ENCODE data around the gene SORL1.

Gene SORL1

GRCh38 chr11:121508449-121508848, 56.3 kb downstream of the SORL1 start:
- DNase-seq, result no peak

- no peak for DNase-seq
Measured at GRCh38 chr11:121510438-121510837, 58.3 kb downstream of the SORL1 start.

GRCh38 chr11:121512468-121513465, 60.7 kb downstream of the SORL1 start:
- no peak for DNase-seq

GRCh38 chr11:121513807-121514206, 61.7 kb downstream of the SORL1 start:
- no peak for DNase-seq

DNA sequence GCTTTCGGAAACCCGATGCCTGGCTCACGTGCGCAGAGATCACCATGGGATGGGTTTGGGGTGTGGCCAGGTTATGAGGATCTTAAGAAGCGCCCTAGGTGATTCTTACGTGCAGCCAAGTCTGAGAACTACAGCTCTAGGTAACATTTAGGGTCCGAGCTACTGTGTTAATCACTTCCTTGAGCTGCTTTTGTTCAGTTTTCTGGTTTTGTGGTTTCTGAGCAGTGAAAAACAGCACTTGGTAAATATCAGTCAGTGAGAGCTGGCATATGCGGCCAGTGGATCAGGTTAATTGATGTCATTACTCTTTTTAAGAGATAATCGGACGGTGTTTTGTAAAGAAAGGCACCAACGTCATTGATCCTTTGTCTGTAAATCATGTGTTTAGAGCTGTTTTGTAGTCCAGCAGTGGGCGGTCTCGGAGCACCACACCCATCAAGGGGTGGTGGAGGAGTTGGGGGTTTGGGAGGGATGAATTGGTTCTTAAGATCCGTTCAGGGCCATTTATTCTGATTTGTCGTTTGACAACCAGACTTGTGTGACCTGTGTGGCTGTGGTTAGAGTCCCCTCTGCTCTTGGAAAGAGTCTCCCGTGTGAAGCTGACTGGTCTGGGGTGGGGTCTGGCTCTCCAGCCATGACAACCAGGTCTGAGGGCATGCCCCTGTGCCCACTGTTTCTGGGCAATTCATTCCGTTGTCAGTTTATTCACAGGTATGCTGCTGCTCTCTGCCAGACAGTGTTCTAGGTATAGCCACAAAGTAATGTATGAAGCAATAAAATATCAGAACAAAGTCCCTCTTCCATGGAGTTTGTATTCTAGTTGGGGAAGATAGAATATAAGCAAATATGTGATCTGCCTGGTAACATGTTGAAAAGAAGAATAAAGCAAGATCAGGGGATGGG, 62.6 kb downstream of the SORL1 start:
- no peak for DNase-seq

GRCh38 chr11:121515335-121515671, 63.2 kb downstream of the SORL1 start:
- DNase-seq, result no peak

DNA sequence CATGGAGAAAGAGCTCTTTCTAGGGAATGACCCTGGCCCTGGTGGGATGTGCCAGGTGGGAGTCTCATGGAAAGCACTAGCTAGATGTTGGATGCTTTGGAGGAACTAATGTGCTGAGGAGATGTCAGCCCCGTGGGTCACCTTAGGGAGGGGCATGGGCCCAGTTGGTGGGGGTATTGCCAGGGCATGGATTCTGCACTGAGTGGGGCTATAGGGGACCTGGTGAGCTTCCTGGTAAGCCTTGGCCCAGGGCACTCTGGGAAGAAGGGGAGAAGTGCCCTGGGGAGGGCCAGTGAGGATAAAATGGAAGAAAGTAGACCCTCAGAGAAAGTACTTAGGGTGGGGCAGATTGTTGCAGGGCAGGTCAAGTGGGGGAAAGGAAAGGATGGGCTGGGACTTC, 65.9 kb downstream of the SORL1 start:
- no peak for DNase-seq

DNA sequence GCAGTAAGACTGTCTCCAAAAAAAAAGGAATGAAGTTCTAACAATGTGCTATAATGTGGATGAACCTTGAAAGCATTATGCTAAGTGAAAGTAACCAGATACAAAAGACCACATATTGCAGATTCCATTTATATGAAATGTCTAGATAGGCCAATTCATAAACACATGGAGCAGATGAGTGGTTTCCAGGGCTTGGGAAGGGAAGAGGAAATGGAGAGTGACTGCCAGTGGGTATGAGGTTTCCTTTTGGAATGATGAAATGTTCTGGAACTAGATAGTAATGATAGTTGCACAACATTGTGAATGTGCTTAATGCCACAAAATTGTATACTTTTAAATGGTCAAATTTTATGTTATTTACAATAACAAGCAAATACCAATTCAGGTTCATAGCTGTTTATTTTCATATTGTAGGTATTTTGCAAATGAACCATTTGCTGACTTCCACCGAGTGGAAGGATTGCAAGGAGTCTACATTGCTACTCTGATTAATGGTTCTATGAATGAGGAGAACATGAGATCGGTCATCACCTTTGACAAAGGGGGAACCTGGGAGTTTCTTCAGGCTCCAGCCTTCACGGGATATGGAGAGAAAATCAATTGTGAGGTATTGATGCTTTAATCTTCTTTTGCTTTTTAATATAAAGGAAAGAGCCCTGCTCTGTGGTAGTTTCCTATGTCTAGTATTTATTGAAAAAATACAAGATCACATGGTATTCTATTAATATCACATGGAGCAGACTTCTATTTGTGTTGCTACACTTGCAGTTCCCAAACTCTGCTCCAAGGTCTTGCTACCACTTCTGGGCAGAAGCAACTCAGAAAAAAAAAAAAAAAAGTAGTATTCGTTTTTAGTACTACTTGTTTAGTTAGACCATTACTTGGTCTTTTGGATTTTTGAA, 68.4 kb downstream of the SORL1 start:
- DNase-seq, result no peak

DNA sequence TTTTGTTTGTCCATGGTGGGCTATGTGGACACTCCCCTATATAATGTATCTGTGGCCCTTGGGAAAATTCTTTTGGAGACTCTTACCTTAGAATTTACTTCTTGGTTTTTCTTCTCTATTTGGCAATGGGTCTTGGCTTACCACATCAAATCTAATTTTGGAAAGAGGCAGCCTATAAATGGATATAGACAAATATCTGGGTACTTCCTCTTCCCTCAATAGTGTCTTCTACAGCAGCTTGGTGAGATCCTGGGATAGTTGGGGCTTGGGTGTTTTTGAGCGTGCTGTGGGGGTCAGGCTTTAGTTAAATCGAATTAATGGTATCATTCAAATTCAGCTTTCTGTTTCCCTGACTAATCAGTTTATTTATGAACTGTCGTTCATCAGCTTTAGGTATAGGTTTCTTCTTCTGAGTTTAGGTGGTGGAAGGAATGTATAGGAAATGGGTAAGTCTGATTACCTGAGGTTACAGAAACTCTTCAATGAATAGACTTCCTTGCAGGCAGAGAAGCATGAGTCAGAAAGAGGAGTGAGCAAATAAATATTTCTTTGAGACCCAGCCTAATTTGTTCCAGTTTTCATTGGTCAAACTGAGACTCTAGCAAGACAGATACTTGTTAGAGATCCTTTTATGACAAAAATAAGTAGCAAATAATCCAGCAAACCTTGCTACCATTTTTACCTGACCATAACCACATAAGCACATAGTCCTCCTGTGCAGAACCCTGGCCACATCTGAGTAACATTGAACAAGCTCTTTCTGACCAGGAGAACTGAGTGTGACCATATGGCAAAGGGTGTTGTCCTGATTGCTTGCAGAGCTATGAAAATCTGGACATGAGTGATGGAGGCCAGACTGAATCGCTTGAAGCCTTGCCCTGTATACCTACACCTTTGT, 69.3 kb downstream of the SORL1 start:
- DNase-seq, result no peak

DNA sequence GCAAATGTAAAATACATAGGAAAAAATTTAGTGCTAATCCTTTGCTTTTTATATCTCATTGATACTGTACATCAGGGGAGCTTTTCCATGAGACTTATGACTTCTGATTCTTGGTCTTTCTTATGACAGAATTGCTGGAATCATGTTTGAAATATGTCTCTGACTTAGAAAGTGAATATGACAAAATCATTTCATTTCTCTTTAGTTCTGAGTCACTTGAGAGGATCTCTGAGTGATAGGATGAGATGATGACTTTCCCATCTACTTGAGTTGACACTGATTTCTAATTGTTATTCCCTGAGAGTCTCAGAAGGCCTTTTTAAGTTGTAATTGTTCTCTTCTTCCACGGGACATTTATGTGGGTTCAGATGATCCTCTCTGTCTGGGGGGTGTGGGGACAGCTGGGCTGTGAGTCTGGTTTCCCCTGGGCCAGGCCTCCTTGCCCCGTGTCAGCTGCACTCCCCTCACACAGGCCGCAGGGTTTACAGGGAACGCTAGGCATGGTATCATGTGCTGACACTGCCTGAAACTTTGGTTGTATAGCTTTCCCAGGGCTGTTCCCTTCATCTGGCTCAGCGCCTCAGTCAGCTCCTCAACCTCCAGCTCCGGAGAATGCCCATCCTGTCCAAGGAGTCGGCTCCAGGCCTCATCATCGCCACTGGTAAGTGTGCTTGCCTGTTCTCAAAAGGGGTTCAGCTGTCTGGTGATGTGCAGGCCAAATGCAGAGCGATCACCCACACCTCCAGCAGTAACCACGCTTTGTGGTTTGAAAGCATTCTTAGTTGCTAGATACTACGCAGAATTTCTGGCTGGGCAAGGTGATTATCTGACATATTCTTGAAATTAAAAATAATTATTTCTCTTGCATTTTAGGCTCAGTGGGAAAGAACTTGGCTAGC, 70.2 kb downstream of the SORL1 start:
- DNase-seq, result no peak

- no peak for DNase-seq
Measured at GRCh38 chr11:121523581-121524232, 71.6 kb downstream of the SORL1 start.

- DNase-seq, result peak; percentile 33
Measured at GRCh38 chr11:121524233-121524631, 72.1 kb downstream of the SORL1 start.

GRCh38 chr11:121525376-121525775, 73.3 kb downstream of the SORL1 start:
- no peak for DNase-seq

DNA sequence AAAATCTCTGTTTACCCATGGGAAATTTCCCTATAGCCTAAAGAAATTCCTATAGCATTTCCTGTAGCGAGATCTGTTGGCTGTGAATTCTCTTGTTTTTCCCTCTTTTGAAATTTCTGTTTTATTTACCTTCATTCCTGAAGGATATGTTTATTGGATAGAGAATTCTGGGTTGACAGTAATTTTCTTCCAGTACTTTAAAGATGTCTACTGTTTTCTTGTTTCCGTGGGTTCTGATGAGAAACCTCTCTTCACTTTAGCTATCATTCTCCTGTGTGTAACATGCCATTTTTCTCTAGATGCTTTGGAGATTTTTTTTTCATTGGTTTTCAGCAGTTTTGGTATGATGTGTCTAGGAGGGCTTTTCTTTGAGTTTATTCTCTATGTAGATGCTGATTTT, 78.1 kb downstream of the SORL1 start:
- DNase-seq, result no peak

DNA sequence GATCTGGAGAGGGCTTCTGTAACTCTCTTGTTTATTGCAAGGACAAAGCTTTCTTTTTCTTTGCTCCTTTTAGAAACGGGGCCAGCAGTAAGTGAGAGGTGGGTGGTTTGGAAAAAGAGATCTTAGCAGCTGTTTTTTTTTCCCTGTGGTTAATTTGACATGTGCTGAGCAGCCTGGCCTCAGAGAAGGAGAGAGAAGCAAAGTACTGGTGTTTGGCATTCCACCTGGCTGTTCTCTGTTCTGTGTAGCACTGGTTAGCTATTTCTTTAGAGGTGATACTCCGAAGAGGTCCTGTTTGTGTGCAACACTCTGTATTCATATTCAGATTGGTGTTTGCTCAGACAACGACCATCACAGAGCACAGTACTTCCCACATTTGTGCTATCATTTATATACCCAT, 81.5 kb downstream of the SORL1 start:
- no peak for DNase-seq

GRCh38 chr11:121534131-121535093, 82.3 kb downstream of the SORL1 start:
- DNase-seq, result peak; percentile 37

GRCh38 chr11:121535129-121535796, 83.1 kb downstream of the SORL1 start:
- DNase-seq, result no peak

- no peak for DNase-seq
Measured at GRCh38 chr11:121536126-121536525, 84.0 kb downstream of the SORL1 start.
